SU-DHL-6 (cell line): Measurements from ENCODE around the gene AKT1.

Source experiments
- H2AFZ ChIP-seq: fragments of 200-600 bp; sonication (generic); 2 replicates; pipeline ENCODE4 v1.6.1; 2014; ENCODE audit warnings: low read depth, mild to moderate bottlenecking, moderate library complexity, mixed read lengths, antibody characterized with exemption, low read length; ENCODE audit not compliant: severe bottlenecking
- H3F3A ChIP-seq: fragments of 200-600 bp; shearing (Covaris generic); 2 replicates; pipeline ENCODE4 v1.6.0; 2016; ENCODE audit warnings: antibody characterized with exemption, mild to moderate bottlenecking; ENCODE audit not compliant: insufficient read depth
- H3K27ac ChIP-seq: fragments of 200-600 bp; sonication (generic); 2 replicates; pipeline ENCODE4 v1.5.1; 2016; ENCODE audit warnings: low read depth, mild to moderate bottlenecking, low read length, moderate library complexity, mixed read lengths
- H3K27me3 ChIP-seq: fragments of 200-600 bp; sonication (generic), shearing (Covaris generic); 2 replicates; pipeline ENCODE4 v1.6.0; 2014; ENCODE audit warnings: mild to moderate bottlenecking, low read length
- H3K36me3 ChIP-seq: fragments of 200-600 bp; sonication (generic); 2 replicates; pipeline ENCODE4 v1.6.1; 2014; ENCODE audit warnings: mild to moderate bottlenecking, low read length, mixed read lengths
- H3K4me2 ChIP-seq: fragments of 300-600, 200-600 bp; shearing (Covaris generic), sonication (generic); 2 replicates; pipeline ENCODE4 v1.6.0; 2014; ENCODE audit warnings: low read length, low read depth, mild to moderate bottlenecking; ENCODE audit not compliant: poor library complexity, severe bottlenecking
- H3K4me3 ChIP-seq: fragments of 200-600 bp; sonication (generic); 2 replicates; pipeline ENCODE4 v1.5.1; 2014; ENCODE audit warnings: antibody characterized with exemption, low read length, mild to moderate bottlenecking, mixed read lengths; ENCODE audit not compliant: insufficient read depth, poor library complexity, severe bottlenecking
- H3K79me2 ChIP-seq: fragments of 200-600 bp; sonication (generic); 2 replicates; pipeline ENCODE4 v1.6.1; 2014; ENCODE audit warnings: mild to moderate bottlenecking, low read length, moderate library complexity; ENCODE audit not compliant: insufficient read depth
- H3K9ac ChIP-seq: fragments of 200-600 bp; sonication (generic); 2 replicates; pipeline ENCODE4 v1.7.0; 2014; ENCODE audit warnings: mild to moderate bottlenecking, low read length
- H3K9me2 ChIP-seq: fragments of 200-600 bp; sonication (generic); replicated peaks from 2 replicates; pipeline ENCODE4 v1.6.1; 2014; ENCODE audit warnings: low read length; ENCODE audit not compliant: insufficient read depth
- H3K9me3 ChIP-seq: fragments of 200-600 bp; sonication (generic); 2 replicates; pipeline ENCODE4 v1.6.1; 2014; ENCODE audit warnings: low read length, mixed read lengths; ENCODE audit not compliant: insufficient read depth
- H4K20me1 ChIP-seq: fragments of 200-600 bp; sonication (generic); 2 replicates; pipeline ENCODE4 v1.6.1; 2014; ENCODE audit warnings: low read depth, mild to moderate bottlenecking, antibody characterized with exemption, low read length, moderate library complexity, mixed read lengths
- CTCF ChIP-seq: fragments of 200-600 bp; sonication (generic); IDR thresholded peaks from one replicate; pipeline ENCODE4 v1.5.1; 2017; ENCODE audit warnings: antibody characterized with exemption, mild to moderate bottlenecking, low read length, moderate library complexity; ENCODE audit not compliant: insufficient read depth, poor library complexity, severe bottlenecking
- EZH2phosphoT487 ChIP-seq: fragments of 200-600 bp; sonication (generic), shearing (Covaris generic); conservative IDR thresholded peaks from 2 replicates; pipeline ENCODE4 v1.6.1; 2018; ENCODE audit warnings: mild to moderate bottlenecking, antibody characterized with exemption, low read length, moderate library complexity, mixed read lengths

The AKT1 gene

GRCh38 chr14:104781271-104782077 lies 14.1 kb downstream of the AKT1 start:
- Histone ChIP-seq H3K9me3 (no peaks in the 10 kb centered on the region), H3K27me3 (no peaks in the 10 kb centered on the region), H3K4me3 (no peak overlapping the region), H3K4me2 (no peak overlapping the region), H2AFZ (no peak overlapping the region), H3K79me2 (no peaks in the 10 kb centered on the region), H3K36me3 (no peaks in the 10 kb centered on the region), H3K27ac (no peak overlapping the region), H4K20me1 (no peaks in the 10 kb centered on the region), H3K9ac (no peak overlapping the region), H3F3A (no peaks in the 10 kb centered on the region), H3K9me2 (no peaks in the 10 kb centered on the region)
- no peak for TF ChIP-seq CTCF
- TF ChIP-seq EZH2phosphoT487: no peak

- Histone ChIP-seq H3K36me3 (no peaks in the 10 kb centered on the region), H3F3A (no peaks in the 10 kb centered on the region), H3K79me2 (no peaks in the 10 kb centered on the region), H3K4me3 (no peak overlapping the region), H3K27me3 (no peaks in the 10 kb centered on the region), H2AFZ (no peak overlapping the region), H3K27ac (no peak overlapping the region), H3K4me2 (no peak overlapping the region), H3K9me3 (no peaks in the 10 kb centered on the region), H3K9ac (no peak overlapping the region), H3K9me2 (no peaks in the 10 kb centered on the region), H4K20me1 (no peaks in the 10 kb centered on the region)
- TF ChIP-seq EZH2phosphoT487 (no peak), CTCF (no peak)
These were observed 15.0 kb downstream of the AKT1 start for GRCh38 chr14:104780513-104781030.

- Histone ChIP-seq H2AFZ (no peak overlapping the region), H3K79me2 (no peaks in the 10 kb centered on the region), H3K36me3 (no peaks in the 10 kb centered on the region), H3K27ac (no peak overlapping the region), H4K20me1 (no peaks in the 10 kb centered on the region), H3K27me3 (no peaks in the 10 kb centered on the region), H3F3A (no peaks in the 10 kb centered on the region), H3K4me2 (no peak overlapping the region), H3K9me3 (no peaks in the 10 kb centered on the region), H3K9ac (no peak overlapping the region), H3K9me2 (no peaks in the 10 kb centered on the region), H3K4me3 (no peak overlapping the region)
- TF ChIP-seq EZH2phosphoT487: no peak
- no peak for TF ChIP-seq CTCF
These were observed 15.6 kb downstream of the AKT1 start for GRCh38 chr14:104779776-104780512.
